ENCODE results near the gene CYP3A7.
"Not testable (repeated sequence)": the region's sequence is repeated elsewhere in the genome, so short reads cannot be mapped to it uniquely, and the experiment has no call there.

Gene CYP3A7

DNA sequence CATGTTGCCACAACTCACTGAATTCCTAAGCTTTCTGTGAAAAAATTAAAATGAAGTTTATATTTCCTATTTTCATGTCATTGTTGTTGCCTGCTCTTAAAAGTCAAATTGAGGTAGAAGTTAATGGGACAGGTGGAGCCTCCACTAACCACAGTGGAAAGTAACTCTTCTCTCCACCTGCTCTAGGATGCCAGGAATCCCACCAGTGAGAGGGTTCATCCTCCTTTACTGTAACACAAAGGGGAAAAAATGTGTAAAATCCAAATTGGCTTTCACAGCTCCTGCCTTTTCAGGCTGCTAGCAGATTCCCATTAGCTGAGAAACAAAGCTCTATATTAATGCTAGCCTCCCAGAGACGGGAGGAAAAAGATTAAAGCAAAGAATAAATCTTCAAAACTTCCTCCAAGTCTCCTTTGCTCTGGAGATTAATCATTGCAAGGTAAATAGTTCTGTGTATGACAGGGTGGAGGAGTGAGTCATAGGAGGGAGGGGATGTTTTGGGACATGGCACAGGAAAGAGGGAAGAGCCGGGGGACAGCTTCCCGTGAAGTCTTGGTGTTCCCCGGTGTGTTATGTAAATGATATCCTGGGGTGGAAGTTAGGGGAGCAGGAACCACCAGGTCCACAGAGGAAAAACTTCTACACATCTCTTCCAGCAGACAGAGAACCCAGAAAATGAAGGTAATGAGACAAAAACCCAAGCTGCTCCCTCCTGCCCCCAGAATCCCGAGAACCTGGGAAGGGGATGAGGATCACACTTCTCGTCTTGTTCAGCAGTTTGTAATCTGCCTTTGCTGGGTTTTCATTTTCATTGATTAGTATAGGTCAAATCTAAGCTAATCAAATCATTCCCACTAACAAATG is 35.9 kb downstream of the CYP3A7 start:
- not testable (repeated sequence) for DNase-seq

DNA sequence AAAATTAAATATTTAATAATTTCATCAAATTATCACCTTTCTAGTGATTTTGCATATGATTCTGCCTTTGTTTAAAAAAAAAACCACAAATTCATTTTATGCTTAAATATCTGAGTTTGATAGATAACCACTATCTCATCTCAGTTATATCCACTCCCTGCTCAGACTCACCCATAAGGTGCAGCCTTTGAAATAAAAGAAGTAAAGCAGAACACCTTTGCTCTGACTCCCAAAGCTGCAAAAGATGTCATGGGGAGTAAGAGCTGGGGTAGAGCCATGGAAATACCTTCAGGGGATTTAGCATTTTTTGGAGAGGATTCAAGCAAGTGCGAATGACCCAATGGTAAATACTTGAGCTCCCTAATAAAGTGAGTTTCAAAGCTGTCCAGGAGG is 40.1 kb downstream of the CYP3A7 start:
- DNase-seq, result no peak

DNA sequence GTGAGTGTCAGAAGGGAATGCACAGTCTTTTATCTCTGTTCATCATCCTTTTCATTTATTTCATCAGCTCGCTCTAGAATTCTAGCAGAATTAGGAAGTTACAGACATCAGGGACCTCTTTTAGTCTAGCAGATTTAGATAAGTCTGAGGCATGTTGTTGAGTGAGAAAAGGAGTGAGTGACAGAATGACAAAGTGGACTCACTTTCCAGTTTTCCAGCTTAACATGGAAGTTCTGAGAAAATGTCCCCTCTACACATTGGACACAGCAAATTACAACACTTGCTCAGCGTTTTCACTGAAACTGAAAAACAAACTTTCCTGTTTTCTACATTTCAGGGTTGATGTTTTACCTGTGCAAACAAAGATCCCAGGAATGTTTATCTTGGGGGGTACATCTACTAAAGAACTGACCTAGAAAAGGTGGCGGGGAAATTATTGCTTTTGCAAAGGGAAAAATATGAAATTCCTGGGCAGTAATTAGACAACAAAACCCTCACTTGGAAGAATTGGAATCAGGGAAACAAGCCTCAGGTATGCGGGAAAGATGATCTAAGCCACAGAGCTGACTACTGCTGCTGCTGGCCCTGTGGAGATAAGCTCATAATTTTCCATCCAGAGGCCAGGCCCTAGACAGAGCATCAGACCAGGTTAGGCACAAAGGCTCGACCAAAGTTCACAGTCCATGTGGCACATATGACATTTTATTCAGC is 40.6 kb downstream of the CYP3A7 start:
- DNase-seq, result no peak

DNA sequence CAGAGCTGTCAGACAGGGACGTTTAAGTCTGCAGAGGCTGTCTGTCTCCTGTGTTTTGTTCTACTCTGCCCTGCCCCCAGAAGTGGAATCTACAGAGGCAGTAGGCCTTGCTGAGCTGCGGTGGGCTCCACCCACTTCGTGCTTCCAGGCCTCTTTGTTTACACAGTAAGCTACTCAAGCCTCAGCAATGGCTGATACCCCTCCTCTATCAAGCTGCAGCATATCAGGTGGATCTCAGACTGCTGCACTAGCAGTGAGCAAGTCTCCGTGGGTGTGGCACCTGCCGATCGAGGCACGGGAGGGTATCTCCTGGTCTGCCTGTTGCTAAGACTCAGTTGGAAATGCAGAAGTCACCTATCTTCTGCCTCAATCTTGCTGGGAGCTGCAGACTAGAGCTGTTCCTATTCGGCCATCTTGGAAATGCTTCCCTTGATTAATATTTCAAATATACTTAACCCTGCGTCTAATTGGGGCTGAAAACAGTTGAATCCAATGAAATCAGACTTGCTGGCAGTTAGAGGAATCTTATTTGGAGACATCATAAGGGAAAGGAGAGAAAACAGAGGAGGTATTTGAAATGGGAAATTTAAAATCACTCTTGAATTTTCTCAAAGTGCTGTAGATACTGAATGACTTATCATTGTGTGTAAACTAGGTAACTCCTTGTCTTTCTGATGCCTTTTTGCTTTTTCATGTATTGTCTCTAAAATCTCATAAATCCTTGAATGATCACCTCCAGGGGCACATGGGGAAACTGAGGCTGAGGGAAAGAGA is 41.4 kb downstream of the CYP3A7 start:
- no peak for DNase-seq

DNA sequence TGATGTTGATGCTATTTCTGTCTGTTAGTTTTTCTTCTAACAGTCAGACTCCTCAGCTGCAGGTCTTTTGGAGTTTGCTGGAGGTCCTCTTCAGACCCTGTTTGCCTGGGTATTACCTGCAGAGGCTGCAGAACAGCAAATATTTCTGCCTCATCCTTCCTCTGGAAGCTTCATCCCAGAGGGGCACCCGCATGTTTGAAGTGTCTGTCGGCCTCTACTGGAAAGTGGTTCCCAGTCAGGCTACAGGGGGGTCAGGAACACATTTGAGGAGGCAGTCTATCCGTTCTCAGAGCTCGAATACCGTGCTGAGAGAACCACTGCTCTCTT is 41.9 kb downstream of the CYP3A7 start:
- no peak for DNase-seq

DNA sequence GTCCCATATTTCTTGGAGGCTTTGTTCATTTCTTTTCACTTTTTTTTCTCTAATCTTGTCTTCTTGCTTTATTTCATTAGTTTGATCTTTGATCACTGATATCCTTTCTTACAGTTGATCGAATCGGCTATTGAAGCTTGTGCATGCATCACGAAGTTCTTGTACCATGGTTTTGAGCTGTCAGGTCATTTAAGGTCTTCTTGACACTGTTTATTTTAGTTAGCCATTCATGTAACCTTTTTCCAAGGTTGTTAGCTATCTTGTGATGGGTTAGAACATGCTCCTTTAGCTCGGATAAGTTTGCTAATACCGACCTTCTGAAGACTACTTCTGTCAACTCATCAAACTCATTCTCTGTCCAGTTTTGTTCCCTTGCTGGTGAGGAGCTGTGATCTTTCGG is 42.4 kb downstream of the CYP3A7 start:
- not testable (repeated sequence) for DNase-seq

DNA sequence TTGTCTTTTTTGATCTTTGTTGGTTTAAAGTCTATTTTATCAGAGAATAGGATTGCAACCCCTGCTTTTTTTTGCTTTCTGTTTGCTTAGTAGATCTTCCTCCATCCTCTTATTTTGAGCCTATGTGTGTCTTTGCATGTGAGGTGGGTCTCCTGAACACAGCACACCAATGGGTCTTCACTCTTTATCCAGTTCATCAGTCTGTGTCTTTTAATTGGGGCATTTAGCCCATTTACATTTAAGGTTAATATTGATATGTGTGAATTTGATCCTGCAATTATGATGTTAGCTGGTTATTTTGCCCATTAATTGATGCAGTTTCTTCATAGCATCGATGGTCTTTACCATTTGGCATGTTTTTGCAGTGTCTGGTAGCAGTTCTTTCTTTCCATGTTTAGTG is 43.3 kb downstream of the CYP3A7 start:
- DNase-seq, result not testable (repeated sequence)

DNA sequence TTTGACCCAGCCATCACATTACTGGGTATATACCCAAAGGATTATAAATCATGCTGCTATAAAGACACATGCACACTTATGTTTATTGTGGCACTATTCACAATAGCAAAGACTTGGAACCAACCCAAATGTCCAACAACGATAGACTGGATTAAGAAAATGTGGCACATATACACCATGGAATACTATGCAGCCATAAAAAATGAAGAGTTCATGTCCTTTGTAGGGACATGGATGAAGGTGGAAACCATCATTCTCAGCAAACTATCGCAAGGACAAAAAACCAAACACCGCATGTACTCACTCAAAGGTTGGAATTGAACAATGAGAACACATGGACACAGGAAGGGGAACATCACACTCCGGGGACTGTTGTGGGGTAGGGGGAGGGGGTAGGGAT is 44.1 kb downstream of the CYP3A7 start:
- not testable (repeated sequence) for DNase-seq

DNA sequence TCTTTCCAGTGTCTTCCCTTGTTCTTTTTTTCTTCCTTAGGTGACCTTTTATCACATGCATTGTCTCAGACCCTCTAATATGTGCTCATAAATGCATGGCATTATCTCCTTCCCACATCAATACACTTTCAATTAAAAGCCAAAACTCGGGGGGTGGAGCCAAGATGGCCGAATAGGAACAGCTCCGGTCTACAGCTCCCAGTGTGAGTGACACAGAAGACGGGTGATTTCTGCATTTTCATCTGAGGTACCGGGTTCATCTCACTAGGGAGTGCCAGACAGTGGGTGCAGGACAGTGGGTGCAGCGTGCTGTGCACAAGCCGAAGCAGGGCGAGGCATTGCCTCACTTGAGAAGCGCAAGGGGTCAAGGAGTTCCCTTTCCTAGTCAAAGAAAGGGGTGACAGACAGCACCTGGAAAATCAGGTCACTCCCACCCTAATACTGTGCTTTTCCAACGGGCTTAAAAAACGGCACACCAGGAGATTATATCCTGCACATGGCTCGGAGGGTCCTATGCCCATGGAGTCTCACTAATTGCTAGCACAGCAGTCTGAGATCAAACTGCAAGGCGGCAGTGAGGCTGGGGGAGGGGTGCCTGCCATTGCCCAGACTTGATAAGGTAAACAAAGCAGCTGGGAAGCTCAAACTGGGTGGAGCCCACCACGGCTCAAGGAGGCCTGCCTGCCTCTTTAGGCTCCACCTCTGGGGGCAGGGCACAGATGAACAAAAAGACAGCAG is 49.0 kb downstream of the CYP3A7 start:
- not testable (repeated sequence) for DNase-seq

DNA sequence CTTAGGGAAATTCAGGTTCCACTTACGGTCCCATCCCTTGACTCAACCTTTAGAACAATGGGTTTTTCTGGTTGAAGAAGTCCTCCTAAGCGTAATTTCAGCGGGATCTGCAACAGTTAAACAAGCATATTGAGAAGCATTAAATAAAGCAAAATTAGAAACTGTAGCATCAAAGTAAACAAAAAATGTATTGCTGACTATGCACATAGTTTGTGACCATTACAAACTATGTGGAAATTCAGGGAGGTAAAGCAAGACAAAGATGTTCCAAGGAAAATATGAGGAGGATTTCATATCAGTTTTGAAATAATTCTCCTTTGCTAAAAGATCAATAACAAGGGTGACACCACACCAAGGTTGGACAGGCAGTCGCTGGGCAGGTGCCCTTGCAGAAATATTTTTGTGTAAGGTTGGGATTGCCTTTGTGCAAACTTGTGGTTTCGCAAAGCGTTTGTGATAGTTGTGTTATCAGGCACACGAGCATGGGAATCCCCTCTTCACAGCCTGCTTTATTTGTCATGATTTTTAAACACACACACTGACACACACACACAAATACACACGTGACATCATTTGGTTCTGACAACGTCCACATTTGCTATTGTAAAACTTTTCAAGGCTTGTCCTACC is 49.8 kb downstream of the CYP3A7 start:
- DNase-seq, result no peak

DNA sequence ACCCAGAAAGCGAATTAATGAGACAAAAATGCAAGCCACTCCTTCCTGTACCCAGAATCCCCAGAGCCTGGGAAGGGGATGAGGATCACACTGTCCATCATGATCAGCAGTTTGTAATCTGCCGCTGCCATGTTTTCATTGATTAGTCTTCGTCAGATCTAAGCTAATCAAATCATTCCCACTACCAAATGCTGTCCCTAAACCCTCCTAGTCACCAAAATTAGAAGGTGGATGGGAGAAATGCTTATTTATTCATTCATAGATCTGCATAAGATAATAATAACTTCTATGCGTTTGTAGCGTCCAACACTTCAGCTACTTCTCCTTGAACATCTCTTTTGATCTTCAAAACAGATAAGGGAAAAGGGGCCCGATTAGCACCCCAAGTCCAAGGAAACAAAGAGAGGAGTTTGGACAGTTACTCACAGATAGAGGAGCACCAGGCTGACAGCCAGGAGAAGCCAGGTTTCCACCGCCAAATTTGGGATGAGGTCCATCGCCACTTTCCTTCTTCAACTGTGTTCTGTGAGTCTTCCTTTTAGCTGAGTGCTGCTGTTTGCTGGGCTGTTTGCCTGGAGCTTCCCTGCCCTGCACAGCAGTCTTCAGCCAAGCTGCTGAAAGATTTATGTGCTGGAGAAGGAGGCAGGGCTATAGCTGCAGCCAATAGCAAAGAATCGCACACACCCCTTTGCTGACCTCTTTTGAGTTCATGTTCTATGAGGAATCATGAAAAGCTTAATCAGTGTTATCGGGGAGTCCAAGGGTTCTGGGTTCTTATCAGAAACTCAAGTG is 55.4 kb downstream of the CYP3A7 start, which contains the start of gene CYP3A5:
CYP3A5 (minus strand) TSS at position 597 of the 792 bp plus-strand sequence; CDS start at position 497, 100 bp downstream.
- DNase-seq, result no peak

DNA sequence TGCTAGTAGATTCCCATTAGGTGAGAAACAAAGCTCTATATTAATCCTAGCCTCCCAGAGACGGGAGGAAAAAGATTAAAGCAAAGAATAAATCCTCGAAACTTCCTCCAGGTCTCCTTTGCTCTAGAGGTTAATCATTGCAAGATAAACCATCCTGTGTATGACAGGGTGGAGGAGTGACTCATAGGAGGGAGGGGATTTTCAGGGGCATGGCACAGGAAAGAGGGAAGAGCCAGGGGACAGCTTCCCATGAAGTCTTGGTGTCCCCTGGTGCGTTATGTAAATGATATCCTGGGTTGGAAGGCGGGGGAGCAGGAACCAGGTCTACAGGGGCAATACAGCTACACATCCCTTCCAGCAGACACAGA is 56.0 kb downstream of the CYP3A7 start:
- DNase-seq, result no peak

DNA sequence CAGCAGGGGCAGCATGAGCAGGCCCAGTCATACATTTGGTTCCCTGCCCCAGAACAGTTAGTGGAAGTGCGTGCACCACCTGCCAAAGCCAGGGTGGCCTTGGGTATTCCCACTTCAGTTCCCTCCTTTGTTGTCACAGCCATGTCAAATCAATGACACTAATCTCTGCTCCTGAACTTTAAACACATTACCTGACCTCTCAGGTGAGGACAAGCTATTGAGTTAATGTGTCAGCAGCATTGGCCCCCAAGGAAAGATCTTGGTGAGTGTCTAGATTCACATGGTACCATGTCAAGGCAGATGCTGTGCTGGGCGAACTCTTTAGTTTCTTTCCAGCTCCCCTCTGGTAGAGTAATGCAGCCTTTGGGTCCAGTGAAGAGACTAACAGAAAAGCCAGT is 57.3 kb downstream of the CYP3A7 start:
- DNase-seq, result no peak

DNA sequence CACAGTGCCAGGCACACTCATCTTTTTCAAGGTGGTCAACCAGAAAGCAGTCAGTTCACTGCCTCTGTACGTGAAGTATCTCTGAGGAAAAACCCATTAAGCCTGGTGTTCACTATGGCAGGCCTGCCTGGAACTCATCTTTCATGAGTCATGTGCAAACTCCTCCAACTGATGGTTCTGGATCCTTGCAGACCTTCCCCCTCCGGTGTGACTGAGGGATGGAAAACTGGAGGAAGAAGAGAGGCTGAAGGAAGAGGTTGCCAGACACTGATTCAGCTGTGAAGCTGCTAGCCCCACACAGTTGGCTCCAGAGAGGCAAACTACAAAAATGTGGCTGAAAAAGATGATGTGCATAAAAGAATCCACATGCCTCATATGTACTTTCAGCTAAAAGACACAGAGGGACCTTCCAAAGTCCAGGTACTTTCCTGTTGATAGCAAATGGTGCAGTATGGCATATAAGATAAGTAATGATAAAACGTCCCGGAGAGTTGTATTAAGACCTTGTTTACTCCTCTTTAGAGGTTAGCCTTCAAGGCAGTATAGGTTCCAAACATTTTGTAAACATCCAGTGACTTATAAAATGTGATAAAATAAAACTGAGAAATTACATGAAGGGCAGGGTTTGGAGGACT is 57.9 kb downstream of the CYP3A7 start:
- DNase-seq, result no peak

DNA sequence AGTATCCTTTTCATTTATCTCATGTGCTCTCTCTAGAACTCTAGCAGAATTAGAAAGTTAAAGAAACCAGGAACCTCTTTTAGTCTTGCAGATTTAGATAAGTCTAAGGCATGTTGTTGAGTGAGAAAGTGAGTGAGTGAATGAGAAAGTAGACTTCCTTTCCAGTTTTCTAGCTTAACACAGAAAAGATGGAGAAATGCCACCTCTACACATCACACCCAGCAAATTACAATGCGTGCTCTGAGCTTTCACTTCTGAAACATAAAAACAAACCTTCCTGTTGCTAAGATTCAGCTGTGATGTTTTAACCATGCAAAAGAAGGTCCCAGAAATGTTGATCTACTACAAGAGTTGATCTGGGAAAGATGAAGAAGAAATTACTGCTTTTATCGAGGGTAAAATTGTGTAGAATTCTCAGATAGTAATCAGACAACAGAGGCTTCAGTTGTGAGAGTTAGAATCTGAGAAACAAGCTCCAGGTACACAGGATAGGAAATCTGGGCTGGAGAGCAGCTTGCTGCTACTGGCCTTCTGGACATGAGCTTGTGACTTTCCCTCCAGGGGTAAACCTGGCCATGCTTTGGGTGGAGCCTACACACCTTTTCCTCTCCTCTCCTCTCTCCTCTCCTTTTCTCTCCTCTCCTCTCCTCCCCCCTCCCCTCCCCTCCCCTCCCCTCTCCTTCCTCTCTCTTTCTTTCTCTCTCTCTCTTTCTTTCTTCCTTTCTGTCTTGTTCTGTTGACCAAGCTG is 59.8 kb downstream of the CYP3A7 start:
- DNase-seq, result no peak

DNA sequence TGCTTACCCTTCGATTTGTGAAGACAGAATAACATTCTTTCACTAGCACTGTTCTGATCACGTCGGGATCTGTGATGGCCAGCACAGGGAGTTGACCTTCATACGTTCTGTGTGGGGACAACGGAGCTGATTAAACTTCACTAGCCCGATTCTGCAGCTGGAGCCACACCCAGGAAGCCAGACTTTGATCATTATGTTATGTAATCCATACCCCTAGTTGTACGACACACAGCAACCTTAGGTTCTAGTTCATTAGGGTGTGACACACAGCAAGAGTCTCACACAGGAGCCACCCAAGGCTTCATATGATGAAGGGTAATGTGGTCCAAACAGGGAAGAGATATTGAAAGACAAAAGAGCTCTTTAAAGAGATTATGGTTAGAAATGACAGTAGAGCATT is 62.4 kb downstream of the CYP3A7 start:
- DNase-seq, result no peak

DNA sequence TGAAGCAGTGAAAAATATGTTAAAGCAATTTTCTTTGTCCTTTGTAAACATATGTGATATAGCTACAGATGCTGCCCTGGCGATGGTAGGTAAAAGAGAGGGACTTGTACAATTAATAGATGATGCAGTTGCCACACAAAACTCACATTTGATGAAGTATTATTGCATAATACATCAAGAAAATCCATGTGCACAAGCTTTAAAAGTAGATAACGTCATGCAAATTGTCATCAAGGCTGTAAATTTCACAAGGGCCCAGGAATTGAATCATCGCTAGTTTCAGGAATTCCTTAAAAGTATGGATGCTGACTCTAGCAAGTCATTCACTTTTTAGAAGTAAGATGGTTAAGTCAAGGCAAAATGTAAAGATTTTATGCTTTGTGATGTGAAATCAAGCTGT is 65.2 kb downstream of the CYP3A7 start:
- DNase-seq, result no peak

DNA sequence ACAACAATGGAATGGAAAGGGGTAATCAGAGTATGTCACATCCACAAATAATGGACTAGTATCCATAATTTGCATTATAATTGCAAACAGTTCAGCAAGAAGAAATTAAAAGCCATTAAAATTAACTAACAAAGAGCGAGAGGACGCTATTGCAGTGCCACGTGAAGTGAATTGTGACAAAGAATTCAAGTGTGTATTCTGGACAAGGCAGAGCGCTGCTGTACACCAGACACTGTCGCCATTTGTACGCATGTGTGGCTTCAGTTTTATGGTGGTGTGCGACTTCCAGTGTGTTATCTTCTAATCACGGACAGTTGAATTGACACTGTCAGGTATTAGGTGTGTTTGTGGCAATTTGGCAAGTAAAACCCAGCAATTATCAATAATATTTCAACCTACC is 66.5 kb downstream of the CYP3A7 start:
- no peak for DNase-seq

DNA sequence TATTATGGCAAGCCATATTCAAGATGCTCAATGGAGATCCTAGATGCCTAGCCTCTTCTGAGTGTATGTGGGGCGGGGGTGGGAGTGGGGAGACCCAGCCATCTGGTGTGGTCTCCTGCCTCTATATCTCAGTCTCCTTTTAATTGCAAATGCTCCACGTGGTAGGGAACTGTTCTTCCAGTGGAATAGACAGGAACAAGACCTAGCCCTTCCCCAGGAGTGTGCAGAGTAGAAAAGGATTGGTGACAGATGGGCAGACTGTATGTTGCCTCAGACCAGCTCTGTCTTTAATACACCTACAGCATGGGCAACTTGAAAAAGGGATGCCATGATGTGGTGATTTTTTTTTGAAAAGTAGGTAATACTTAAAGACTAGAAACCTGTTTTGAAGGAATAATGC is 67.8 kb downstream of the CYP3A7 start:
- DNase-seq, result no peak

DNA sequence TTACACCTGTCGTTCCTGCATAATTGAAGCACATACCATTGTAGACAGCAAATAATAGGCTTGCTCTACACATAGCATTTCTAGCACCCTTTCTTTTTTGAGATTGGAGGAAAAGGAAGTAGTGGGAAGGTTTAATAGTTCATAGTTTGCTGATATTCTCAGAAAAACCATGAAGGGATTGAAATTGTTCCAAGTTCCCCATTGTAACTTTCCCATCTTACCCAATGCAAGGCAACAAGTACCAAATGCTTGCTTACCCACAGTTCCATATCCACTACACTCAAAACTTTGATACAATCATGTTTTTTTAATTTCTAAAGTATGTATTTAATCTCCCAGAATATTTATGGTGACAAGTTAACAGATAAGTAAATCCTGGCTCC is 69.0 kb downstream of the CYP3A7 start:
- no peak for DNase-seq

Measured in cortex of kidney (tissue), 1 donor.